HepG2 (cell line): ENCODE measurements around the gene MADCAM1. TPM values are rescaled to one million over a fixed set of nuclear protein-coding genes. Genes with fewer than 3 reads are reported as not detected.

Experiments
- SNAPC4 ChIP-seq: sonication (generic); formaldehyde crosslinking; IDR thresholded peaks from 2 replicates; pipeline ENCODE4 v1.4.0; 2020; ENCODE audit warnings: mild to moderate bottlenecking, missing genetic modification reagents
- TEAD2 ChIP-seq: sonication (generic); formaldehyde crosslinking; IDR thresholded peaks from 2 replicates; pipeline ENCODE4 v1.9.0; 2021; ENCODE audit warnings: missing genetic modification reagents
- ZFP1 ChIP-seq: IDR thresholded peaks from 2 replicates; pipeline ENCODE4 v1.6.1; 2016
- ZNF382 ChIP-seq: sonication (generic); formaldehyde crosslinking; IDR thresholded peaks from 2 replicates; pipeline ENCODE4 v1.5.0; 2020; ENCODE audit warnings: missing genetic modification reagents, mild to moderate bottlenecking, borderline replicate concordance
- ZNF430 ChIP-seq: sonication (generic); formaldehyde crosslinking; IDR thresholded peaks from 2 replicates; pipeline ENCODE4 v1.9.0; 2021; ENCODE audit warnings: mild to moderate bottlenecking, missing genetic modification reagents
- polyA plus RNA-seq, 8 experiments: library from polyadenylated mRNA; depleted of rRNA in 3 of 8; stranded (reverse) in 7 of 8; unstranded in 1 of 8; fragments of >200 nt; fragmentation: Illumina TruSeq in 4 of 8; extraction: Trizol in 4 of 8; gene quantifications; 2 replicates each; pipeline versions ENCODE4 v1.2.1 to v1.2.3, GENCODE V29; 2011 to 2016; ENCODE audit warnings: low read depth in 4 of 8, missing spikeins in 1 of 8, mixed read lengths in 1 of 8; ENCODE audit not compliant: insufficient read depth in 1 of 8
- total RNA-seq, 5 experiments: library from RNA; depleted of rRNA; stranded (reverse); fragments of >200 nt; fragmentation: Illumina TruSeq; extraction: Trizol; gene quantifications; 2 replicates each; pipeline ENCODE4 v1.2.3, GENCODE V29; 2016; ENCODE audit warnings: low read depth in 1 of 5
- TF ChIP-seq, protein P1 (sequence below): sonication (generic); IDR thresholded peaks from 2 replicates; pipeline ENCODE4 v1.6.1; 2016; ENCODE audit warnings: low read depth, borderline replicate concordance

MADCAM1 gene
- total and polyA plus RNA-seq, 2 of the 13 experiments (the other 11 are each of a cell fraction or from before 2014, with no cell fraction given), result 0.29 to 0.33 TPM

DNA sequence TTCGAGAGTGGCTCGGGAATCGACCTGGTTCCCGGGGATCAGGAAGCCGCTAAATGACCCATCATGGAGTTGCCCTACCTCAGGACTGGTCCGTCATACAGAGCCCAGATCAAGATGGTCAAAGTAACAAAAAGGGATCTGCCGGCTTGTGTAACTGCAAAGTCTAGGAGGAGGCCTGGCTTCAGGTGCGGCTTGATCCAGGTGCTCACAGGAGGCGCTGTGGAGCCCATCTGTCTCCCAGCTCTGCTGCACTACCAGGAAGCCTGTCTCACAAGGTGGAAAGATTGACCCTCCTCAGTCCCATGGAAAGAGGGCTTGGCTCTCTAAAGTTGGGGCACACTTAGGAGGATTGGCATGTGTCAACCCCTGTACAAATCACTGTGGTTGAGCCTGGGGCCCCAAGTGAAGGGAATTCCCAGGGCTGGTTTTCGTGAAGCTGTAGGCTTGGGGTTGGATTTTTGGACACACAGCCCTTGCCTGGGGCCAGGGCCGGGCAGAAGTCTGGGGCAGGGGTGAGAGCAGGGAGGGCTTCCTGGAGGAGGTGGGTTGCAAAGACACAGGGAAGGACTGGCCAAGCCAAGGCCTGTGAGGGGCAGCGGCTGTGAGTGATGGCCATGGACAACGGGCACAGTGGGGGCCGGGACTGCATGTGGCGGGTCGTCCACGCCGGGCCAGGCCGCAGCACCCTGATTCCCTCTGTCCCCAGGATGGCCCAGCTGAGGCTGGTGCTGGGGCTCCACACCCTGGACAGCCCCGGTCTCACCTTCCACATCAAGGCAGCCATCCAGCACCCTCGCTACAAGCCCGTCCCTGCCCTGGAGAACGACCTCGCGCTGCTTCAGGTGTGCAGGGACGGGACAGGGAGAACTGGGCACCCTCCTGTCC, 51.8 kb downstream of the MADCAM1 start (continued):
- no peak for TF ChIP-seq SNAPC4 (CRISPR knock-in tag)
- TF ChIP-seq ZNF430 (CRISPR knock-in tag), result no peak
- TF ChIP-seq TEAD2 (CRISPR knock-in tag), result no peak
- TF ChIP-seq, protein P1, sequence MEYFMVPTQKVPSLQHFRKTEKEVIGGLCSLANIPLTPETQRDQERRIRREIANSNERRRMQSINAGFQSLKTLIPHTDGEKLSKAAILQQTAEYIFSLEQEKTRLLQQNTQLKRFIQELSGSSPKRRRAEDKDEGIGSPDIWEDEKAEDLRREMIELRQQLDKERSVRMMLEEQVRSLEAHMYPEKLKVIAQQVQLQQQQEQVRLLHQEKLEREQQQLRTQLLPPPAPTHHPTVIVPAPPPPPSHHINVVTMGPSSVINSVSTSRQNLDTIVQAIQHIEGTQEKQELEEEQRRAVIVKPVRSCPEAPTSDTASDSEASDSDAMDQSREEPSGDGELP, result no peak
- TF ChIP-seq ZFP1 (CRISPR knock-in tag), result no peak
- TF ChIP-seq ZNF382 (CRISPR knock-in tag), result no peak
- TF ChIP-seq, all 625 proteins: peak for 5
